DMS153 (cell line): ENCODE results near the gene SVIP.

Experiments used
- DNase-seq: peaks from one replicate; lab custom pipeline; 2025; lab: John Stamatoyannopoulos, UW

The SVIP gene

DNA sequence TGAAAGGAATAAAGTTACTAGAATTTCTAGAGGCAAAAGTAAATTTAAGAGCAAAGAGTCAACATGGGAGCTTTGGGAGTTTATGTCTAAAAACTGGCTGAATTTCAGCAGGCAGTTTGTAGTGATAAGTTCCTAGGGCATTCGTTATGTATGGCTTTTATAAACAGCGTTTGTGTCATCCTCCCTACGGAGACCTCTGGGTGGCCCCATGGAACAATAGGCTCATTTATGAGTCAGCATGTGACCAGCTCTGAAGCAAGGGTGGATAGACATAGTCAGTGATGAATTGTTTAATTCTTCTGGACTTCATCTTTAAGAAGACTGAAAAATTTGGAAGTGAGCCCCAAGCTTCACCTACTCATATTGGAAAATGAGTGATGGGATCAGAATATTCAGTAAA lies 37.1 kb downstream of the SVIP start:
- DNase-seq = no peak

- peak; percentile 30 for DNase-seq
Measured at GRCh38 chr11:22787551-22788162, 41.9 kb downstream of the SVIP start.

GRCh38 chr11:22787055-22787454 lies 42.5 kb downstream of the SVIP start:
- no peak for DNase-seq

- no peak for DNase-seq
Measured at GRCh38 chr11:22786475-22786874, 43.1 kb downstream of the SVIP start.

- DNase-seq = no peak
Measured at GRCh38 chr11:22785251-22785650, 44.4 kb downstream of the SVIP start.

DNA sequence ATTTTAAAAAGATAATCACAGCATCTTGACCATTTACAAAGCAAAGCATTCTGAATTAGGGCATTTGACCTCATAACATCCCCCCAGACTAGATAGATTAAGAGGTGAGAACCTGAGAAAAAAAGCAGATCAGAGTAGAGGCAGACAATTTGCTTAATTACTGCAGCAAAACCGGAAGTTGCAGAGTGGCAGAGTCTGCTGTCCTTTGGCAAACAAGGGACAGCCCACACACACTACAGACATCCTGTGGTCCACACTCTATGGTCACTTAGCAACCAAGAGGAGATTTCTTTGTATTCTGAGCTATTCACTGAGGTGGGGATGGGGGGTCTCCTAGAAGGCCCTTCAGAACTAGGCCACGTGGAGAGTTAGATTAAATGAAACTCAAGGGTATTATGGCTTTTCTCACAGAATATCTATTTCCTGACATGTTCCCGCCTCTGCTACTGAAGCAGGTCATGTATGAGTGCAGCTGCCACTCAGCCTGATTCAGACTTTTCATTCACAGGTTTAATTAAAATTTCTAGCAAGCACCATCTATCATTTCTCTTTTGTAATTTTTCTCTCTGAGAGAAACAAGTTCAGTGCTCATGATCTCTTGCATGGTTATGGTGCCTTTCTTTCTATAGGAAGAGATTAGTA lies 48.5 kb downstream of the SVIP start:
- peak; percentile 49 for DNase-seq

GRCh38 chr11:22779850-22780249 lies 49.8 kb downstream of the SVIP start:
- DNase-seq = no peak

DNA sequence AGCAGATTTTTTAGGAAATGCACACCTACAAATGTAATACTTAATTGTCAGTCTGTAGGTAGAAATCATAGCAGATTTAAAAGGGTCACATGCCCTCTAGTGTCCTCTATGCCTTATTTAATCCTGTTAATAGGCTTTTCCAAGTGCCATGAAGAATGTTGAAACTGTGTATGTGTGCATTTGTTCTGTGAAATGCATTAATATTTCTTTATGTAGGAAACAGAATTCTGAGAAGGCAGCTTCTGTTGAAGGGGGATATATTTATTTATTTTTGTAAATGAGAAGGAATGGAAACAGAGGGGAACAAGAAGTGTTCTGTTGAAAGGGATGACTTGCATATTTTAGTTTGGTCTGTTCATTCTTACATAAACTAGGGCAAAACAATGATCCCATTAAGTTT lies 51.0 kb downstream of the SVIP start:
- no peak for DNase-seq

DNA sequence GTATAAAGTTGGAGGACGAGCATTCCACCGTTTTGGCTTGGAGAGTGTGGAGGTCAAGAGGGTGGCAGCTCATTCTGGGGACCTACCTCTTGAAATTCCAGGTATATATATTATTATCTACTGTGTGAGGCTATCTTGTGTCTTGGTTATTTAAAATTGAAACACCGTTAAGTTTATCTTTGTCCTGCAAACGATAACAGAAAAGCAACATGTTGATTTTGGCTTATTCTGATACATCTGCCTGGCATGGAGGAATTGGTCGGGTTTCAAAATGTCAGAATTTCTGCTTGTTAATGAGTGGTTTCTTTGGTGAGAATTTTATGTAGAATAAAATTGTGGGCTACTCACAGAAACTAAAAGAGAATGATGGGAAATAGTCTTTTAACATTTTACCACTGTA lies 54.4 kb downstream of the SVIP start:
- DNase-seq = no peak

- no peak for DNase-seq
Measured at GRCh38 chr11:22774716-22775115, 54.9 kb downstream of the SVIP start.

GRCh38 chr11:22769081-22769480 lies 60.5 kb downstream of the SVIP start:
- DNase-seq = no peak
